GM12891 (cell line): ENCODE results near the gene PGLYRP4.

Source experiments
- DNase-seq: peaks from one replicate; pipeline ENCODE4 v3.0.0; 2011; ENCODE audit warnings: low spot score; ENCODE audit not compliant: insufficient read length
- FAIRE-seq: peaks from 2 replicates; lab custom pipeline; 2011; peaks lifted over from hg19 to GRCh38; lab: Jason Lieb, UNC
- PAX5 ChIP-seq: IDR thresholded peaks from 2 replicates; pipeline ENCODE4 v1.6.1; 2011; ENCODE audit warnings: low read length, moderate library complexity, mild to moderate bottlenecking; ENCODE audit not compliant: insufficient read depth, severe bottlenecking
- POLR2A ChIP-seq: IDR thresholded peaks from 2 replicates; pipeline ENCODE4 v1.6.1; 2011; ENCODE audit warnings: low read depth, low read length, control low read depth
- POLR2AphosphoS5 ChIP-seq: IDR thresholded peaks from 2 replicates; pipeline ENCODE4 v1.6.1; 2011; ENCODE audit warnings: low read depth, low read length, control low read depth
- POU2F2 ChIP-seq: IDR thresholded peaks from 2 replicates; pipeline ENCODE4 v1.6.1; 2011; ENCODE audit warnings: low read depth, mild to moderate bottlenecking, control low read depth, low read length, moderate library complexity
- SPI1 ChIP-seq: IDR thresholded peaks from 2 replicates; pipeline ENCODE4 v1.6.1; 2011; ENCODE audit warnings: low read depth, low read length, control low read depth
- TAF1 ChIP-seq: IDR thresholded peaks from 2 replicates; pipeline ENCODE4 v1.6.1; 2011; ENCODE audit warnings: low read depth, low read length, control low read depth

Gene PGLYRP4

DNA sequence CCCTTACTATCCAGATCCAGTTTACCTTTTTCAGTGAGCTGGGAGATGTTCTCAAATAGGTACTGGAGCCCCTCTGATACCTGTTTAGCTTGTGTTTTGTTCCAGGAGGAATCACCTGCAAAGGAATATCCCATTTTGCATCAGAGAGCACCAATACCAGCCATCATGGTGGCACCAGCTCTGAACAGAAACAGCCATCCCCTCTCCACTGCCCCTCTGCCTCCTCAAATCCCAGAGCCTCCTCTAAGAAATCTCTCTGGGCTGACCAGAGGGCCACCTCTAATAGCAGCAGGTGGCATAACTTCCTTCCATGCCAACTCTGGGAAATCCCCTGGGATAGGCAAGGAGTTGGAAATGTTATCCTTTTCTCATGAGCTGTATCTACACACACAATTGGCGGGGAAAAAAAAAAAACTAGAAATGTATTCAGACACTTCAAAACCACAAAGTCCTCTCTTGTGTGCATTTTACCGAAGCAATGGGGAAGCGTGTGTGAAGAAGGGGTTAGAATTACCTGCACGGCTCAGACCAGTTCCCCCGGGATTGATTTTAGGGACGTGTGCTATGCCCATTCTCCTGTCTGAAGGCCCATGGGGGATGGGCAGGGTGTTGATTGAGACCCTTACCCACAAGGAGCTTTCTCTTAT lies 2.4 kb downstream of the PGLYRP4 start:
- no peak for FAIRE-seq
- no peak for DNase-seq
- TF ChIP-seq POLR2A (no peak), TAF1 (no peak), SPI1 (no peak), POU2F2 (no peak), PAX5 (no peak), POLR2AphosphoS5 (no peak)

DNA sequence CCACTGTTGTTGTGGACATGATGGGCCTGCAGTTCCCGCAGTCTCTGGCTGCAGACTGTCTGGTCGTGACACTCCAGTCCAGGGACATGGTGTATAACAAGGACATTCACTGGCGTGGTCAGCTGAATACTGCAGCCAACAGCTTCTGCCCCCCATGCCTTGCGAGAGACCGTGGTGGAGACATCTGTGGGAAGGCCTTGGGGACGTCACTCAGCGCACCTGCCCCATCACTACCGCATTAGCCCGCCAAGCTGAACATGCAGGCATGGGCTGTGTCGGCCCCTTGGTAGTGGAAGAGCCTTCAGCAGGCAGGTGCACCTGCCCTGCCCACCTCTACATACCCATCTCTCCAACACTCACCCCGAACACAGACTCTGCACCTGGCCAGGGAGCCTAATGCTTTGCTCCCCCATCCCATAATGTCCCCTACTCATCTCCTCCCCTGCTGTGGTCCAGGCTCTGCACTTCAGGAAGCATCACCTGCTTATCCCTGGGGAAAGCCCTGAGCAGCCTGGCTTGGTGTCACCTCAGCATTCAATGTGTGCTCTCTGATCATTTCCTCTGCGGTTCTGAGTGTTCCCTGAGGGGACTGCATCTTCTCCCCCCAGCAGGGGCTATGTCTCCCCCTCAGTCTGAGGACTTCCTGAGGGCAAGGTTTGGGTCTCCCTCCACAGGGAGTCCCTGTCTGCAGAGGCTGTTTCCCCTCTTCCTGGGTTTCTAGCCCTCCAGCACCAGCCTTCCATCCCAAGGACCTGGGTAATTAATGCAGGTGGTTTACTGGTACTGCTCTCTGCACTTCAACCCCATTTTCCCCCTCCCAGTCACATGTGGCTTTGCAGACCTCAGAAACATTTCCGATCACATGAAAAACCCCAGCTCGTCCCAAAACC lies 3.2 kb downstream of the PGLYRP4 start:
- TF ChIP-seq SPI1: no peak
- TF ChIP-seq PAX5: no peak
- no peak for TF ChIP-seq POLR2A
- no peak for TF ChIP-seq TAF1
- TF ChIP-seq POLR2AphosphoS5: no peak
- TF ChIP-seq POU2F2: no peak
- FAIRE-seq: peak; percentile 61
- no peak for DNase-seq

DNA sequence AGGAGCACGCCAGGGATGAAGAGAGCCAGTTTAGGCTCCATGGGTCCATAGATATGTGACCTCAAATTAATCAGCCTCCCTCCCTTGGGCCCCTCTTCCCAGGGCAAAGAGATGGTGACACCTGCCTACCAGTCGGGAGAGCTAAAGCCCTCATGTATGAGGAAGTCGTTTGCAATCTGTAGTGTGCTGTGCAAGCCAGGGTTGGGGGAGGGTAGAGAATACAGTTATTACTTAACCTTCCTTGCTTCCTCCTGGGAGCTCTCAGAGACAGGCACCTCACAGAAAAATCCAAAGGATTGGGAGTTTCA lies 4.0 kb downstream of the PGLYRP4 start:
- no peak for DNase-seq

DNA sequence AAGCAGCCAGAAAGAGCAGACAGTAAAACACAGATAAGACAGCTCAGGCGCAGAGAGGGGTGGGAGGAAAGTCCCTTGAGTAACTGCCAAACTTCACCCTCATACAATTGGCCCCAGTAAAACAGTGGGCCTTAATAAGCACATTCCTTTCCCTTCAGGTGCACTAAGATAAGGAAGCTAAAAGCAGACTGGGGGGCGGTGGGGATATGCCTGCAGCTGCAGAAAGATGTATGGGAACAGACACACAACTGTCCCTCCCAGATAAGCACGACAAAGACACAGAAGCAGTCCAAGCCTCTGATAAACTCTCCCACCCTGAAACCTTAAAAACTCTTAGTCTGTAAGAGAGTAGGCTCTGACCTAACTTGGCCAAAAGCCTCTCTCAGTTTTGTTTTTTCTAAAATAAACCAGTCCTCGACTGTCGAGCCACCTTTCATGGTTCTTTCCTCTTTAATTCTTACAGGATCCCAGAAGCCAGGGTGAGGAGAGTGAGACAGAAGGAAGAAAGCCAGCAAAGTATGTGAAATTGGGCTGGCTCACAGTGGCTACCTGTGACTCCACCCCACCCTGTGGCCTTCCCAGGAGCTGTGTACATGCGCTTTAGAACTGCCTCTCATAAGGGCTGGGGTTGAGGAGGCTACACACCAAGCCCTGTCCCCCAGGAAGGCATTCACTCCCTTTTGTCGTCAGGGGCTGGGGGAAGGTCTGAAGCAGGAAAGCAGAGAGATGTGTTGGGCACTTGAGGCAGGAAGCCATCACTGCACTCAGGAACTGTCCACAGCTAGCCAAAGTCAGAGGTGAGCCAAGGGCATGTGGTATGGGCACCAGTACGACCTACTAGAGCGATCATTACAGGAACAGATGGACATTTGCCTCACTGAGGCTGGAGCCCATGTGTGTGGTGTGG lies 4.6 kb downstream of the PGLYRP4 start:
- DNase-seq (no peak), FAIRE-seq (peak; percentile 13)
- TF ChIP-seq POU2F2 (no peak), POLR2A (peak; percentile 4; the same call in 1 of the 2 replicates), POLR2AphosphoS5 (0 out of 2 replicates have a peak, but pooled peaks have one; percentile 7)

More for the DNA sequence above, 4.0 kb downstream of the PGLYRP4 start:
- no peak for TF ChIP-seq POU2F2
- no peak for TF ChIP-seq TAF1
- TF ChIP-seq PAX5: no peak
- no peak for TF ChIP-seq POLR2AphosphoS5
- peak; percentile 68; the same call in 1 of the 2 replicates for TF ChIP-seq SPI1
- TF ChIP-seq POLR2A: no peak
- FAIRE-seq: peak; percentile 50

DNA sequence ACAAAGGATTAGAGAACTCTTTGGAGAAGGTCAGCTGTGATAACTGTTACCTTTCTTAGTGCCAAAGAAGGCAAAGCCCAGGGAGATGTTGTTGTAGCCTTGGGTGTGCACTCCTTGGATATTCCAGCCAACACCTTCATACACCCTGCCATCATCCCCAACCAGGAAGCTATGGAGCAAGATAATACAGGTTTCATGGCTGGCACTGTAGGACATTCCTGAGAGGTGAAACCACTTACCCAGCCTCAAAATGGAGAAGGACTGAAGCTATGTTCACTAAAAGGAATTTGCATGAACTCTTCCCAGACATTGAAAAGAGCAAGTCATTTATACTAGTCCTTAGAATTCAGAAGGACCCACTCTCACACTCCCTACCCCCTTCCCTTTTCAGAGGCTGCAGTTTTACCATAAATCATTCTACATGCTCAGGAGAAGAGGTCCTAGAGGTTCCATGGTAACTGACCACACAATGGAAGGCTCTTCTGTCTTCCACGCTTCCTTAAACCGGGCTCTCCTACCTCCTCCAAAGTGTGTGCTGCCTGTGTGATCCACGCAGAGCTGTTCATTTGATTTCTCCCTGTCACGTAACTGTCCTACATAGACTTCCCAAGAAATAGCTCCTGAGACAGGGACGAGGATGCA lies 5.5 kb downstream of the PGLYRP4 start:
- DNase-seq (no peak), FAIRE-seq (peak; percentile 28)
- TF ChIP-seq POLR2AphosphoS5 (no peak), SPI1 (peak; percentile 18; the same call in 1 of the 2 replicates)

DNA sequence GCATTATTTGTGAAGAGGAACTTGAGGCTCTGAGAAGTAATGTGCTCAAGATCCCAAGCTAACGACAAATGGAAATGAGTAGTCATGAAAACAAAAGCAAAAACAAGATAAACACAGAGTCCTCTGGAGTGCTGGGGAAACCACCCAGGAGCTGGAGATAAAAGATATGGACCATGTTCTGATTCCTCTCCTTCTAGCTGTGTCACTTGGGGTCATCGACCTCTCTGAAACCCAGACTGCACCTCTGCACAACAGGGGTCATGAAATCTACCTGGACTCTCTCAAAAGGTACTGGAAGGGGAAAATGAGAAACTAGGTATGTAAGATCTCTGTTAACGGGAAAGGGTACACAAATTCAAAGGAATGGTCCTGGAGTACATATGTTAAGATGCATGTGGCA lies 6.5 kb downstream of the PGLYRP4 start:
- DNase-seq (no peak), FAIRE-seq (no peak)
- TF ChIP-seq PAX5: no peak
- no peak for TF ChIP-seq TAF1
- TF ChIP-seq SPI1: no peak
- TF ChIP-seq POLR2A: no peak
- TF ChIP-seq POLR2AphosphoS5: no peak
- no peak for TF ChIP-seq POU2F2

DNA sequence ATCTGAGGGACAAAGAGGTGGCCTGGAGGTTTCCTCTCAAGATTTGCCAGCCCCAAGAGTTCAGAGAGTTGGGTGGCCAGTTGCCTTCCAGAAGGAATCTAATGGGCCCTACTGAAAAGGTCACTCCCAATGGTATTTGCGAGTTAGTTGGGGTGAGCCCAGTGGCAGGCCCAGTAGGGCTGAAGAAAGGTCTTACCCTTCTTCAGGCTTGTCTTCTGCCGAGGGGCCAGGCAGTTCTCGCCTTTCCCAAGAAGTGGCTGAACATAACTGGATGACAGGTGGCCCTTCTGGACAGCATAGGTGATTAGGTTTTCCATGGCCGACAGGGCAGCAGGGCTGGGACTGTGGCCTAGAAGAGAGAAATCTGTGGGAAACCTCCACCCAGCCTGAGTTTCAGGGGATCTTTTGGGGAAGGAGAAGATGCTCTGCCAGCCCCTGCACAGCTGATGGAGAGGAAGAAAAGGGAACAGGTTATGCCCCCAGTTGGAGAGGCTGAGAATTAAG lies 7.2 kb downstream of the PGLYRP4 start:
- DNase-seq (no peak), FAIRE-seq (no peak)
- TF ChIP-seq POLR2AphosphoS5 (no peak), SPI1 (no peak), POLR2A (no peak), POU2F2 (no peak), PAX5 (no peak), TAF1 (no peak)

DNA sequence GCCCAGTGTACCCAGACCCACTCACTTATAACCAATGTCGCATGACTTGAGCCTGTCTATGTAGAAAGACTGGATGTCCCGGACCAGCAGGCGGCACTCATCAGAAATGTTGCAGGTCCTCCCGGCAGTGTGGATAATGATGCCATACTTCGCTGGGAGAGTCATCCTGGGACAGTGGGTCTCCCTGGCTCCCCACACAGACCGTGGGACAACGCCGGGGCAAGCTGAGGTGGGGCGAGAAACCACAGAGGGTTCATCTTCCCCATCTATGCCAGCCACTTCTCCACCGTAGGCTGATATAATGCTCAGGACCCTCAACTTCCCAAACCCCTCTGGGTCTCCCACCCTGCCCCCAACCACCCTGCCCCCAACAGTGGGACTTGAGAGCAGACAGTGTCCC lies 8.3 kb downstream of the PGLYRP4 start:
- no peak for FAIRE-seq
- TF ChIP-seq POLR2A (no peak), SPI1 (no peak), POLR2AphosphoS5 (no peak), POU2F2 (no peak), TAF1 (no peak), PAX5 (no peak)
- no peak for DNase-seq
